ENCODE results near the gene ABHD12. TPM values are rescaled to one million over a fixed set of nuclear protein-coding genes. Genes with fewer than 3 reads are reported as not detected.

Gene ABHD12
- polyA plus RNA-seq, 1 donor (not counting 4 experiments of a cell fraction or from before 2014, with no cell fraction given) = 11.2 TPM

GRCh38 chr20:25309395-25310267 lies 81.0 kb downstream of the ABHD12 start:
- Histone ChIP-seq H3K4me3 (ENCODE audit: control insufficient read depth in 2 of 3, extremely low read depth in 1 of 3, insufficient read depth in 2 of 3, low read depth in 1 of 3, low read length in 3 of 3) (peak overlapping the region in 1 of 3 experiments; percentile 6), H2AFZ (ENCODE audit: control insufficient read depth, low read length) (no peak overlapping the region), H3K9ac (ENCODE audit: control insufficient read depth, extremely low read depth, insufficient read depth, low read length) (peak overlapping the region; percentile 11), H3K9me1 (ENCODE audit: control insufficient read depth, extremely low read depth, insufficient read depth, low read length) (no peaks in the 10 kb centered on the region), H3K4me2 (ENCODE audit: control insufficient read depth, extremely low read depth, insufficient read depth, low read depth, low read length) (peak overlapping the region; percentile 35), H3K36me3 (ENCODE audit: control insufficient read depth in 2 of 2, extremely low read depth in 1 of 2, insufficient read depth in 2 of 2, low read length in 2 of 2) (no peaks in the 10 kb centered on the region), H3K4me1 (ENCODE audit: control insufficient read depth, extremely low read depth, insufficient read depth, low read length) (peaks cover 20% of the 10 kb centered on the region), H3K27me3 (ENCODE audit: control insufficient read depth, extremely low read depth, insufficient read depth, low read length) (no peaks in the 10 kb centered on the region), H3K79me2 (ENCODE audit: control insufficient read depth, insufficient read depth, low read length) (no peaks in the 10 kb centered on the region), H3K9me3 (ENCODE audit: control insufficient read depth, low read depth, low read length) (no peaks in the 10 kb centered on the region), H4K20me1 (ENCODE audit: control insufficient read depth, extremely low read depth, insufficient read depth, low read length) (no peaks in the 10 kb centered on the region), H3K27ac (ENCODE audit: control insufficient read depth, insufficient read depth, low read length) (peak overlapping the region; percentile 37)
- no peak for TF ChIP-seq EZH2 (IDR thresholded peaks at IDR 0.05; ENCODE audit: low read length)
- TF ChIP-seq CTCF (optimal IDR thresholded peaks at IDR 0.05 in 1 of 3, IDR thresholded peaks at IDR 0.05 in 1 of 3, conservative IDR thresholded peaks at IDR 0.05 in 1 of 3; ENCODE audit: extremely low read depth in 1 of 3, insufficient read depth in 2 of 3, low read length in 3 of 3) = no peak
- peak; percentile 79 for FAIRE-seq
- dilution Hi-C loops (cut with MboI; ENCODE audit: extremely low pct_ligation_motif_present, low sequenced_read_pairs) = no loop called here
- DNase-seq (ENCODE audit: low read depth, low spot score) = no peak

GRCh38 chr20:25308671-25309394 lies 81.8 kb downstream of the ABHD12 start:
- no peaks in the 10 kb centered on the region for H4K20me1 ChIP-seq (ENCODE audit: control insufficient read depth, extremely low read depth, insufficient read depth, low read length)
- no peaks in the 10 kb centered on the region for H3K9me3 ChIP-seq (ENCODE audit: control insufficient read depth, low read depth, low read length)
- no peaks in the 10 kb centered on the region for H3K9me1 ChIP-seq (ENCODE audit: control insufficient read depth, extremely low read depth, insufficient read depth, low read length)
- DNase-seq (ENCODE audit: low read depth, low spot score) (no peak), FAIRE-seq (no peak)
- dilution Hi-C loops (cut with MboI; ENCODE audit: extremely low pct_ligation_motif_present, low sequenced_read_pairs) = no loop called here
- H3K4me2 ChIP-seq (ENCODE audit: control insufficient read depth, extremely low read depth, insufficient read depth, low read depth, low read length) = no peak overlapping the region
- H3K27ac ChIP-seq (ENCODE audit: control insufficient read depth, insufficient read depth, low read length) = no peak overlapping the region
- no peak overlapping the region for H3K9ac ChIP-seq (ENCODE audit: control insufficient read depth, extremely low read depth, insufficient read depth, low read length)
- H3K4me1 ChIP-seq (ENCODE audit: control insufficient read depth, extremely low read depth, insufficient read depth, low read length) = peaks cover 20% of the 10 kb centered on the region
- H3K36me3 ChIP-seq (ENCODE audit: control insufficient read depth in 2 of 2, extremely low read depth in 1 of 2, insufficient read depth in 2 of 2, low read length in 2 of 2) = no peaks in the 10 kb centered on the region
- no peak for TF ChIP-seq EZH2 (IDR thresholded peaks at IDR 0.05; ENCODE audit: low read length)
- TF ChIP-seq CTCF (optimal IDR thresholded peaks at IDR 0.05 in 1 of 3, IDR thresholded peaks at IDR 0.05 in 1 of 3, conservative IDR thresholded peaks at IDR 0.05 in 1 of 3; ENCODE audit: extremely low read depth in 1 of 3, insufficient read depth in 2 of 3, low read length in 3 of 3) = no peak
- H3K79me2 ChIP-seq (ENCODE audit: control insufficient read depth, insufficient read depth, low read length) = no peaks in the 10 kb centered on the region
- no peak overlapping the region for H2AFZ ChIP-seq (ENCODE audit: control insufficient read depth, low read length)
- no peak overlapping the region for H3K4me3 ChIP-seq (ENCODE audit: control insufficient read depth in 2 of 3, extremely low read depth in 1 of 3, insufficient read depth in 2 of 3, low read depth in 1 of 3, low read length in 3 of 3)
- H3K27me3 ChIP-seq (ENCODE audit: control insufficient read depth, extremely low read depth, insufficient read depth, low read length) = no peaks in the 10 kb centered on the region

Data from keratinocyte (primary cell).